Right lung (tissue), 5 donors: ENCODE data around the gene SMIM24. TPM values are rescaled to one million over a fixed set of nuclear protein-coding genes. Genes with fewer than 3 reads are reported as not detected.

Source experiments
- DNase-seq, 2 donors: peaks; one replicate each; pipeline ENCODE4 v3.0.0-alpha.2; 2013
- polyA plus RNA-seq, 5 donors: library from polyadenylated mRNA; unstranded; fragments of 120-200 nt; gene quantifications; one replicate each; pipeline versions ENCODE4 v1.2.1 to v1.2.3, GENCODE V29; 2013; ENCODE audit warnings: inconsistent platforms in 1 of 5, low replicate concordance in 1 of 5; ENCODE audit not compliant: insufficient read length in 5 of 5, insufficient read depth in 1 of 5

The SMIM24 gene
- polyA plus RNA-seq, 5 donors: 0.59 to 3.7 (median 1.1) TPM

DNA sequence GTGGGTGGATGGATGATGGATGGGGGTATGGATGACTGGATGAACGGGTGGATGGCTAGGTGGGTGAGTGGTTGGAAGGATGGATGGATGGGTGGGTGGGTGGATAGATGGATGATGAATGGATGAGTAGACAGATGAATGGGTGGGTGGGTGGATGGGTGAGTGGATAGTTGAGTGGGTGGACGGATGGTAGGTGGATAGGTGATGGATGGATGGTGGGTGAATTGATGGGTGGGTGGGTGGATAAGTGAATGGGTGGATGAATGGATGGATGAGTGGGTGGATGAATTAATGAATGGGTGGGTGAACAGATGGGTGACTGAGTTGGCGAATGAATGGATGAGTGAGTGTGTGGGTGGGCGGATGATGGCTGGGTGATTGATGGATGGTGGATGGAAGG lies 4.9 kb downstream of the SMIM24 start:
- DNase-seq: no peak

GRCh38 chr19:3474614-3475013 lies 5.7 kb downstream of the SMIM24 start:
- DNase-seq: no peak

GRCh38 chr19:3474010-3474409 lies 6.3 kb downstream of the SMIM24 start:
- no peak for DNase-seq

GRCh38 chr19:3471954-3472655 lies 8.2 kb downstream of the SMIM24 start:
- no peak for DNase-seq

DNA sequence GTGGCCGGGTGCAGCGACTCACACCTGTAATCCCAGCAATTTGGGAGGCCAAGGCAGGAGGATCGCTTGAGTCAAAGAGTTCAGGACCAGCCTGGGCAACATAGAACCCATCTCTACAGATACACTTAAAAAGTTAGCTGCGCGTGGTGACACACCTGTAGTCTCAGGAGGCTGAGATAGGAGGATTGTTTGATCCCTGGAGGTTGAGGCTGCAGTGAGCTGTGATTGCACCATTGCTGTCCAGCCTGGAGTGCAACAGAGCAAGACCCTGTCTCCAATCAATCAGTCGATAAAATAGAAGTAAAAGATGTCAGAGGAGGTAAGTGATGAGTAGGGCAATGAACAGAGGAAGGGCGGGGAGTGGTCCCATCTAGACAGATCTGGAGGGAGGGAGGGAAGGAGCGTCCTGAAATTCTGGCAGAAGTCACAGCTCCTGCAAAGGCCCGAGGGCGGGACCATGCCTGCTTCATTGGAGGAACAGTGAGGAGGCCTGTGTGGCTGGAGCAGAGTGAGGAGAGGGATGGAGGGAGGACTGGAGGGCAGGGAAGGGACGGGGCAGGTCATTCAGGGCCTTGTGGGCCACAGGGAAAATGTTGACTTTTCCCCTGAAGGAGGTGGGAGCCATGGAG lies 9.7 kb downstream of the SMIM24 start:
- no peak for DNase-seq

DNA sequence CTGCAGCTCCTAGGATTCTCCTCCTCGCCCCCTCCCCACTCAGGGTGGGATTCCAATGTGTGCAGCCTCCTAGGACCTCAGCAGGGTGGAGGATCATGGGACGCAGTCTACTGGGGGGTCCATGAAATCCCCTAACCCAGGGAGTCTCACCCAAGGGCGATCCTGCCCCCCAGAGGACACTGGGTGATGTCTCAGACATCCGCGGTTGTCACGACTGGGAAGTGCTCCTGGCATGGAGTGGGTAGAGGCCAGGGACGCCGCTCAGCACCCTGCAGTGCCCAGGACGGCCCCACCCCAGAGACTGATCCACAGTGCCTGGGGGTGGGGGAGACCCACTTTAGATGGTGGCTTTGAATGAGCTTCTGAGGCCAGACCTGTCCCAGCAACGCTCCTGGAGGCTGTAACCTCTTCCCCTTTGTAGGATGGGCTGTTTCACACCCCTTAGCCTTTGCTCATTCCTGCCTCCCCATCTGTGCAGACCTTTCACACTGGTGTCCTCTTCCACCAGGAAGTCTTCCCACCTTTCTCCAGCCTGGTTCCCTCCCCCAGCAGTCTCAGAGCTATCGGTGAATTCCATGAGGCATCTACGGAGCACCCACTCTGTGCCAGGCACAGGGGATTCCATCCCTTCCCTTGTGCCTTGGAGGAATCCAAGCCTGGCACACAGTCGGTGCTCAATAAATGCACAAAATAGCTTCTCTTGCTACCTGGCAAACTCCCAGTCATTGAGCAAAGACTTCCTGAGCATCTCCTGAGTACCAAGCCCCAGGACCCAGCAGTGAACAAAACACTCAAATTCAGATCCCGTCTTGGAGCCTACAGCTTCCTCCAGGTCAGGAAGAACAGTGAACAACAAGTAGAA lies 10.5 kb downstream of the SMIM24 start:
- no peak for DNase-seq

DNA sequence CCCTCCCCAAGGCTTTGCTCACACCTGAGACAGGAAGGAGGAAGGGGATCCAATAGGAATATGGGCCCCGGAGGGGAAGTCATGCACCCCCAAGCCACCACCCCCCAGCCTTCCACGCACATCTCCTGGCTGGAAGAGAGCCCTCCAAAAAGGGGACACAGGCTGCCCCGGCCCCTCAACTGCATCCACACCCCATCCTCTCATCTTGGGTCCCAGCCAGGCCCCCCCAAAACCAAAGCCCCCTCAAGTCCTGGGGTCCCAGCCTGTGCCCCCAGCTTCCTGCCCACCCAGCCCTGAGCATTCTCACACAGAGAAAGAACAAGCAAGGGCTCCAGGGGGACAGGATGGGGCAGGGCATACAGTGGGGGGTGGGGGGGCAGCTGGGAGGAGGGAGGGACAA lies 12.1 kb downstream of the SMIM24 start:
- no peak for DNase-seq

DNA sequence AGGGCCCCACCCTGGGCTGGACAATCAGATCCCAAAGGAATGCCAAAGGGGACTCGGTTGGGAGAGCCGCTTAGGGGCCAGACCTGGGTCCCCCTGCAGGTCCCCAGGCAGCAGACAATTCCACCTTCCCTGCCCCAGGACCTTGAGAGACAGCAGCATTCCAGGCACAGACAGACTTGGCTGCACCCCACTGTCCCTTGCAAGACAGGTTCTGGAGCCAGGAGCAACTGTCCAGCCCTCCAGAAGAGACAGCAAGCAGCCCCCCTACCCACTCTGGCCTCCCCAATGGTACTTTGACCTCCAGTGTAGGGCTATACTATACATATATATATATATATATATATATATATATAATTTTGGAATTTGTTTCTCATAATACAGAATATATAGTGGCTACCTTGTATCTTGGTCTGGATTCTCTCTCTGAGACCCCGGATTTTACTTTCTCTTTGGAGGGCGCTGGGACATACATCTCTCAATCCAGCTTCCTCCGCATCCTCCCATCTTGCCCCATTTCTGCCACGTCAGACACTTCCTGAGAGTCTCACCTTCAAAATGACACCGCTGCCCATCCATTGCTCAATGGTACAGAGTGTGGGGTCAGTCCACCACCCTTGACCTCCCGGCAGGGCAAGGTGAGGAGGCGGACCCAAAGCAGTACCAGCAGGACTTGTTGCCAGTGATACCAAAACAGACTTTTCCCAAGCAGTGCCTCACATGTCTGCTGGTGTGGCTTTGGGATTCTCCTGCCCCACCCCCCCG lies 12.7 kb downstream of the SMIM24 start:
- DNase-seq: no peak

- DNase-seq: no peak
Observed at GRCh38 chr19:3466635-3467034, 13.7 kb downstream of the SMIM24 start.

DNA sequence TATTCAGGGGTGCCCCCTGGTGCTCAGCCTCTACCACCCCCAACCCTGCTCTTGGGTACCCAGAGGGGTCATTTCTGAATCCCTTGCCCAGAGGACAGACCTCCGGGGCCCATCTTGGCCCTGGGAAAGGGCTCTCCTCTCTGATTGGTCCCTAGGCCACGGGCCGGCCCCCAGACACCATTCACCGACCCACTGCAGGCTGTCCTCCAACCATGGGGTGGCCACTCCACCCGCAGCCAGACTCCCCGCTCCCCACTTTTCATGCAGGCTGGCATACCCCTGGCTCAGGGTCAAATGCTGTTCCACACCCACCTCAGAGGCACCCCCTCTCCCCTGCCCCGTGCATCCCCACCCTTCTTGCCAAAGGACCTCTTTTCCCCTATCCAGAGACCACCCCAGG lies 14.8 kb downstream of the SMIM24 start:
- no peak for DNase-seq

GRCh38 chr19:3464587-3465235 lies 15.6 kb downstream of the SMIM24 start:
- DNase-seq: no peak

- no peak for DNase-seq
Observed at GRCh38 chr19:3463714-3464586, 16.4 kb downstream of the SMIM24 start.

DNA sequence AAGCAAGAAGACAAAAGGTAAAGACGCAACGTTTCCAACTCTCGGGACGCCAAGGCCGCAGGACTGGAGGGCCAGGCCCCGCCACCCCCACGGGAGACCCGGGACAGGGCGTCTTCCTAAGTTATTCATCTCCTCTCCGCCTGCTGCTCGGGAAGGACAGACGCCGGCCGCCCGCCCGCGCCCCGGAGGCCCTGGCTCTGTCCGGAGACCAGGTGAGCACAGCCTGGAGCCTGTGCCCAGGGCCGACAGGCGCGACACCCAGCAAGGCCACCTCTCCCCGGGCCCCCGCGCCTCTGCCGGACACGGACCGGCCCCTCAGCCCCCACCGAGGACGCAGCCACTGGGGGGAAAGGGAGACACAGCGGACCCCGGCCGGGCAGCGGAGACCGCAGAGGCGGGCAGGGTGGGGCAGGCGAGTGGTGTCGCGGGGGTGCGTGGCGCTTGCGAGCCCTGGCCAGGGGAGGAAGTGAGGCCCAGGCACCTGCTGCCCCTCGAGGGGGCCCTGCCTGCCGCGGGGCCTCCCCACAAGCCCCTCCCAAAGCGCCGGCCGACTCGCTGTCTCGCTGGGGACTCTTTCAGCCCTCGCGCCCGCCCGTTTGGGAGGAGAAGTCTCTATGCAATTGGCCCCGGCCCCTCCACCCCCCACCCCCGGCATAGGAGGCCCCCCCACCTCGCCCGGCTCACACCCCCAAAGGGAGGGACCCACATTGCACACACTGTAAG lies 17.2 kb downstream of the SMIM24 start:
- no peak for DNase-seq

GRCh38 chr19:3459965-3460582 lies 20.3 kb downstream of the SMIM24 start:
- no peak for DNase-seq

DNA sequence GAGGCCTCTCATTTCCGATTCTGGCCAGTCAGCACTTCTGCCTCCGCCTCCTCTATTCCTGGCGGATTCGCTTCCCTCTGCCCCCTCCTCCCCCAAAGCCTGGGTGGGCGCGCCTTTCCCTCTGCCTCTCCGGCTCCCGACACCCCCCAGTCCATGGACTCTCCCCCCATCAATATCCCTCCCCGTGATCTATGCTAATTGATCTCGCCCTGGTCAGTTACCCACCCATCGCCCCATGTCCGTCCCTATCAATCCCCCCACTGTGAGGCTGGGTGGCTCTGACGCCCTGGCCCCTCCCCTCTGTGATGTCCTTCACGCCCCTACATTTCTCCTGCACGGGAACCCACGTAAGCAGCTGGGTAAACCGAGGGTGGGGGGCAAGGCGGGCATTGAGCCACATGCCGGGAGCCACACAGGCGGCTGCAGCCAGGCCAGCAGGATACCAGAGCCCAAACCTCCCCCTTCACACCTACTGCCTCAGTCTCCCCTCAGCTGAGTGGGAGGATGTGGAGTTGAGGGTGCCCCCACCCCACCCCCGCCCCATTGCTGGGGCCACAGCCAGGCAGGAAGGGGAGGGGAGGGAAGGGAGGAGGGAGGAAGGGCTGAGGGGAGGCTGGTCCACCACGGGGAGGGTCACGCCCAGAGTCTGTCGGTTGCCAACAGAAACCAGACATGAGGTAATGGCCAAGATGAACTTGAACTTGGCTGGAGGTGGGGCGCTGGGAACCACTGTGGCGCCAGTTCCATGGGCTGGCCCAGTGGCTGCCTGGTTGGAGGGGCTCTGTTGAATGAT lies 21.0 kb downstream of the SMIM24 start:
- DNase-seq: peak; percentile 93

- DNase-seq: no peak
Observed at GRCh38 chr19:3458229-3459088, 21.9 kb downstream of the SMIM24 start.

DNA sequence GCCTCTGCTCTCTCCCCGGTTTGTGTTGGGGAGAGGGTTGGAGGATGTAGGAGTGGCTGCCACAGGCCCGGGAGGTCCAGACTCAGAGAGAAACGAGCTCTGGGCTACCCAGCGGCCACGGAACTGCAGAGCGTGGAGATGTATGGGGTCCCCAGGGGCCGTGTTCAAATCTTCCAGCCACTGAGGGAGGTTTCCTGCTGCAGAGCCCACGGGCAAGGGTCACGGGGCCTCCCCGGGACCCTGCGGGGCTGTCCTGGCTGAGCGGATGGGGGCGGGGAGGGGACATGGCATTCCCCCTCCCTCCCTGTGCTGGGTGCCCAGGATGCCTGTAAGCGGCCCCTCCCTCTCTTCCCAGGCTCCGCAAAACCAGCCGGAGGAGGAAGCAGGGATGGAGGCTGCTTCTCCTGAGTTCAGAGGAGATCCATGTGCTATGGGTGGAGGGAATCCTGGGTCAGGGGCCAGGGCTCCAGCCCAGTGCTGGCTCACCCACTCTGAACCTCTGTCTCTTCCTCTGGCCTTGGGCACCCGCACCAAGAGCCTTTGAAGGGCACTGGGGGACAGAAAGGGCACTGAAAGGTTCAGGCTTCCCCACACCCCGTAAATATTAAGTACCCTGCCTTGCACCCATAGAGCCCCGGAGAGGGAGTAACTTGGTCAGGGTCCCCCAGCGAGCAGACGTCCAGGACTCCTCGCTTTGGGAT lies 22.6 kb downstream of the SMIM24 start:
- no peak for DNase-seq
